AG08396 (cell line): ENCODE results near the gene RIF1.

Source experiments
- DNase-seq: peaks from one replicate; pipeline ENCODE4 v3.0.0; 2012; ENCODE audit warnings: low spot score, mixed read lengths

RIF1 gene

DNA sequence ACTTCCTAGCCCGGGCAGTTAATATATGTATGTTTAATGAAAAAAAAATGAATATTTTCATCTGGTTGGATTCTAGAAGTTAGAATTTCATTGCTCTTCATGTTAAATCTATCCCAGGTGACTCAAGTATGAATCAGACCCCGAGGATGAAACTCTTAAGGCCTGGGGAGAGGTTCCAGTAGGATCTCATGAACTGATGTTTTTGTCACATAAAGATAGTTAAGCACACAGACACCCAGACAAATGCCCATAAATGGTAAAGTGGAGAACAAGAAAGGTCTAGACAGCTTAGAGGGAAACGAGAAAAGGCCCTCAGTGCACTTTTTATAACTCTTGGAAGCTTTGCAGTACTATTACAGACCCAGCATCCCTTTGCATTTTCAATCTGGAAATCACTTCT, 114.1 kb downstream of the RIF1 start:
- DNase-seq, result no peak

- DNase-seq, result no peak
Measured at GRCh38 chr2:151525821-151526373, 116.2 kb downstream of the RIF1 start.

- DNase-seq, result no peak
Measured at GRCh38 chr2:151526572-151527090, 116.9 kb downstream of the RIF1 start.
